HEK293T (cell line): ENCODE measurements around the gene NOL4L.

ENCODE experiments used
- BHLHE40 ChIP-seq: fragments of 450-650 bp; IDR thresholded peaks from 2 replicates; pipeline ENCODE4 v1.6.1; 2016; ENCODE audit warnings: mild to moderate bottlenecking, moderate library complexity, borderline replicate concordance
- FOXK2 ChIP-seq: fragments of 450-650 bp; IDR thresholded peaks from 2 replicates; pipeline ENCODE4 v1.6.1; 2016; ENCODE audit warnings: mild to moderate bottlenecking
- FOXM1 ChIP-seq: fragments of 450-650 bp; IDR thresholded peaks from 2 replicates; pipeline ENCODE4 v1.6.1; 2017; ENCODE audit warnings: mild to moderate bottlenecking, borderline replicate concordance
- LEF1 ChIP-seq: fragments of 450-650 bp; IDR thresholded peaks from 2 replicates; pipeline ENCODE4 v1.6.1; 2017; ENCODE audit warnings: mild to moderate bottlenecking, borderline replicate concordance
- SUZ12 ChIP-seq: fragments of 450-650 bp; IDR thresholded peaks from 2 replicates; pipeline ENCODE4 v1.6.1; 2016; ENCODE audit warnings: mild to moderate bottlenecking
- TARDBP ChIP-seq: fragments of 450-650 bp; IDR thresholded peaks from 2 replicates; pipeline ENCODE4 v1.6.1; 2016

GRCh38 chr20:32518593-32519380, 66.3 kb downstream of the NOL4L start:
- TF ChIP-seq TARDBP (no peak), FOXM1 (no peak), SUZ12 (no peak), FOXK2 (no peak), BHLHE40 (no peak), LEF1 (no peak)
